ENCODE data around the gene ANKS4B. TPM values are rescaled to one million over a fixed set of nuclear protein-coding genes. Genes with fewer than 3 reads are reported as not detected.
"Not testable (repeated sequence)": the region's sequence is repeated elsewhere in the genome, so short reads cannot be mapped to it uniquely, and the experiment has no call there.

ANKS4B gene, protein sequence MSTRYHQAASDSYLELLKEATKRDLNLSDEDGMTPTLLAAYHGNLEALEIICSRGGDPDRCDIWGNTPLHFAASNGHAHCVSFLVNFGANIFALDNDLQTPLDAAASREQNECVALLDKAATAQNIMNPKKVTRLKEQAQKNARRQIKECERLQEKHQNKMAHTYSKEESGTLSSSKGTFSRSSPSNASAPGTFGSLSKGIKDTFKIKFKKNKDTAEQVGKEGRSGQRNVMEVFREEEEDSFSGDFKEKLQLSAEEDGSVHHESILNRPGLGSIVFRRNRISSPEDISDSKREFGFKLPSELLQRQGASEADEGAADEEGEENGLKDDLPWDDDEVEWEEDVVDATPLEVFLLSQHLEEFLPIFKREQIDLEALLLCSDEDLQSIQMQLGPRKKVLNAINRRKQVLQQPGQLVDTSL
- not detected in 2 replicates for total RNA-seq

DNA sequence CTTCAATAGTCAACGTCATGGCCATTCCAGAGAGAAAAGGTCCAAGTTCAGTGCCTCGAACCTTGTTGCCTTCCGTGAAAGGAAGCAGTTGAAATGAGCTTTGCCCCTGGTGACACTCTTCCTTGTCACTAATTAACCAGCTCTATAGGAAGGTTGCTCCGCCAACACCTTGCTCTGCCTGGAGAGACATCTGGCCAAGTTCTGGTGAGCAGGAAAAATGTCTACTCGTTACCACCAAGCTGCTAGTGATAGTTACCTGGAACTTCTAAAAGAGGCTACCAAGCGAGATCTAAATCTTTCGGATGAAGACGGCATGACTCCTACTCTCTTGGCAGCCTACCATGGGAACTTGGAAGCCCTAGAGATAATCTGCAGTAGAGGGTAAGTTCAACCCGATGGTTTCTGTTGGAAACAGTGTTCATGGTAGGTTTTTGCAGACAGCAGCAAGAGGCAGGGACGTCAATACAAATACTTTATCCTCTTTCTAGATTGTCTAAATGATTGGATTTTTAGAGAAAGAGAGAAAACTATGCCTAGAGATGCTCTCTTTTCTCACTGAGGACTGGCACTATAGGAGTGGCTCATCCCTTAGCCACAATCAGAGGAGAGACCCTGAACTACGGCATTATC is at the start of gene ANKS4B:
TSS of gene ANKS4B (plus strand) at position 179 of the 630 bp plus-strand sequence. CDS start at position 218, 39 bp downstream.
- DNase-seq (ENCODE audit: low read depth in 2 of 2) = no peak

DNA sequence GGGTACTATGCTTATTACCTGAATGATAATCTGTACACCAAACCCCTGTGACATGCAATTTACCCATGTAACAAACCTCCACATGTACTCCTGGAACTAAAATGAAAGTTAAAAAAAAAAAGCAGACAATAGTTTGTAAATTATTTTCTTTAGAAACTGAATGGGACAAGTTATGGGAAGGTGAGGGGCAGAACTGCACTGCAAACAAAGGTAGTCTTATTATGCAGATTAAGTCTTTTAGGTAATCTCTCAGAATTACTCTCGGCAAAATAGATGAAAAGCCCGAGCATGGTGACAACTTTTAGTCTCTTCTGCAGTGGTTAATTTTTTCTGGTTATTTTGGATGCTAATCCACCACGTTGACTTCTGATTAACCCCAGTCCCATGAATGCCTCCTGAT is 49.5 kb upstream of the ANKS4B start:
- no peak for DNase-seq (ENCODE audit: low read depth in 2 of 2)

DNA sequence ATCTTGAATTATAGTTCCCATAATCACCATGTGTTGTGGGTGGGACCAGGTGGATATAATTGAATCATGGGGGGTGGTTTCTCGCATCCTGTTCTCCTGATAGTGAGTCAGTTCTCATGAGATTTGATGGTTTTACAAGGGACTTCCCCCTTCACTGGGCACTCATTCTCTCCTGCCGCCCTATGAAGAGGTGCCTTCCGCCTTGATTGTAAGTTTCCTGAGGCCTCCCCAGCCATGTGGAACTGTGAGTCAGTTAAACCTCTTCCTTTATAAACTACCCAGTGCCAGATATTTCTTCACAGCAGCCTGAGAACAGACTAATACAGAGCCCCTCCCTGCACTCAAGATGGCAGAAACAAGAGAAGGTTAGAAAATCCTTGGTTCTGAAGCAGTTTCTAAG is 48.7 kb upstream of the ANKS4B start:
- DNase-seq (ENCODE audit: low read depth in 2 of 2) = peak in 1 of 2 donors; percentile 25

DNA sequence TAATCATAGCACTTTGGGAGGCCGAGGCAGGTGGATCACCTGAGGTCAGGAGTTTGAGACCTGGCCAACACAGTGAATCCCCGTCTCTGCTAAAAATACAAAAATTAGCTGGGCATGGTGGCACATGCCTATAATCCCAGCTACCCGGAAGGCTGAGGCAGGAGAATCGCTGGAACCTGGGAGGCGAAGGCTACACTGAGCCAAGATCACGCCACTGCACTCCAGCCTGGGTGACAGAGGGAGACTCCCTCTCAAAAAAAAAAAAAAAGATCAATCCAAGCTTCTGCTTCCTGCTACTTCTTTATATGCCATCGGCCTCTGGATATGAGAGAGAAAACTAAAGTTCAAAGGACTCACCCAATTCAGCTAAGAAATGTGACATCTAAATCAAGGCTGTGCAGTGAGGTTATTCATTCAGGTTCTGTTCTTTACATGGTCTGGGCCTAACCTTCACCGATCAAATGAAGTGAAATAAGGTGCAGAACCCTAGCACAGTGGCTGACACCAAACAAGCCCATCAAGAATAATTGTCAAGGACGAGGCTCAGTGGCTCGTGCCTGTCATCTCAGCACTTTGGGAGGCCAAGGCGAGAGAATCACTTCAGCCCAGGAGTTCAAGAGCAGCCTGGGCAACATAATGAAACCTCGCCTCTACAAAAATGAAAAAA is 47.7 kb upstream of the ANKS4B start:
- DNase-seq (ENCODE audit: low read depth in 2 of 2) = no peak

DNA sequence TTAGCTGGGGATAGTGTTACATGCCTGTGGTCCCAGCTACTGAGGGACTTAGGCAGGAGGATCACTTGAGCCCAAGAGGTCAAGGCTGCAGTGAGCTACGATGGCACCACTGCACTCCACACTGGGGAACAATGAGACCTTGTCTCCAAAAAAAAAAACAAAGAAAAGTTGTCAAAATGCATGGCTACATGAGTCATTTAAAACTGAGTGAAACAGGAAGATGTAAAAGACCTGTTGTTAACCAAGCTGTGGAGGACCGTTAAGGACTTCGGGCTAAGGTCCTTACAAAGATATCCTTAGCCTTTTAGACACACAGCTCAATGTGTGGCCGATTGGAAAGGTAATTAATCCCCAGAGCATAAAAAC is 47.2 kb upstream of the ANKS4B start:
- DNase-seq (ENCODE audit: low read depth in 2 of 2) = peak in 1 of 2 donors; percentile 5

DNA sequence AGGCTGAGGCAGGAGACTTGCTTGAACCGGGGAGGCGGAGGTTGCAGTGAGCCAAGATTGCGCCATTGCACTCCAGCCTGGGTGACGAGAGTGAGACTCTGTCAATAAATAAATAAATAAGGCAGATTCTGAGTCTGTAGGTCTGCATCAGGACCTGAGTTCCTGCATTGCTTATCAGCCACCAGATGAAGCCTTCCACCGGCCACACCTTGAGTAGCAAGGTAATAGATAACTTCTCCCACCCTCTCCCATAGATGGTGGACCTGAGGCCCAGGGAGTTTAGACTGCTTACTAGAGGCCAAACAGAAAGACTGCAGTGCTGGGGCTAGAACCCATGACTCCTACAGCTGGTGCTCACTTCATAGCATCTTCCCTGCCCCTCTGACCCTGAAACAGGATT is 44.2 kb upstream of the ANKS4B start:
- no peak for DNase-seq (ENCODE audit: low read depth in 2 of 2)

DNA sequence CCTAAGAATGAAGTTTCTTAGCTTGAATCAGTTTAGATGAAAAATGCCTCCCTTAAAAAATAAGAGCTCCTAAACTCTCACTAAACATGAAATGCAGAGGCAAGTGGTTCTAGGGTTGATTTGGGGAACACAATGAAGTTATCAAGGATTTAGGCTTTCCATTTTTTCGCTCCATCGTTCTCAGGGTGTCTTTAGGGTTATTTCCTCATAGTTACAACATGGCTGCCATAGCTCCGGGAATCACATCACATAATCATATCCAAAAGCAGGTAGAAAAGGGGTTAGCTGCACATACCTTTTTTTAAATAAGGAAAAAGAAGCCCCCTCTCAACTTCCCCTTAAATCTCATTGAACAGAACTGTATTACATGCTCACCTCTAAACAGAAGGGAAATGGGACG is 43.5 kb upstream of the ANKS4B start:
- no peak for DNase-seq (ENCODE audit: low read depth in 2 of 2)

DNA sequence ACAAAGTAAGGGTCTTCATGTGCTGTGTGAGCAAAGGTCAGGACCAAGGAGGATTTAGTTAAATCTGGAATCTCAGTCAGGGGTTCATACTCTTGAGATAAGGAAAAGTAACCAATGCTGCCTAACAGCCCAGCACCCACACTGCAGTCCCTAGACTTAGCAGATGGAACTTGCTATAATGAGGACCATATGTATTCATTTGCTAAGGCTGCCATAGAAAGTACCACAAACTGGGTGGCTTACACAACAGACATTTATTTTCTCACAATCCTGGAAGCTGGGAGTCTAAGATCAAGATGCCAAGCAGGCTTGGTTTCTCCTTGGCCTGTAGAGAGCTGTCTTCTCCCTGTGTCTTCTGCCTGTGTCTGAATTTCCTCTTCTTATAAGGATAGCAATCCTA is 42.9 kb upstream of the ANKS4B start:
- no peak for DNase-seq (ENCODE audit: low read depth in 2 of 2)

DNA sequence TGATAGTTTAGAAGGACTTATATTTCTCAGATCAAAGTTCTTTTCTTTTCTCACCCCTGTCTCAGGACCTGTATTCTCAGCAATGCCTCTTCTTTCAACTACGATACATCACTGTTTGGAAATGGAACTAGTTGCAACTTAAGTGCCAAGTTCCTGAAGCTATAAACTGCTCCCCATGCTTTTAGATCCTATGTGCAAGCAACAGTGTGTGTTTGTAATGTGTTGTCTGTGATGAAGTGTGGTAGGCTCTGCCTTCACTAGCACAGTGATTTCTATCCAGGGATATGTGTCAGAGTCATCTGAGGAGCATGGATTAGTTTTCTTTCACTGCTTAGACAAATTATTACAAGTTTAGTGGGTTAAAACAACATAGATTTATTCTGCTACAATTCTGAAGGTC is 40.5 kb upstream of the ANKS4B start:
- DNase-seq (ENCODE audit: low read depth in 2 of 2) = no peak

DNA sequence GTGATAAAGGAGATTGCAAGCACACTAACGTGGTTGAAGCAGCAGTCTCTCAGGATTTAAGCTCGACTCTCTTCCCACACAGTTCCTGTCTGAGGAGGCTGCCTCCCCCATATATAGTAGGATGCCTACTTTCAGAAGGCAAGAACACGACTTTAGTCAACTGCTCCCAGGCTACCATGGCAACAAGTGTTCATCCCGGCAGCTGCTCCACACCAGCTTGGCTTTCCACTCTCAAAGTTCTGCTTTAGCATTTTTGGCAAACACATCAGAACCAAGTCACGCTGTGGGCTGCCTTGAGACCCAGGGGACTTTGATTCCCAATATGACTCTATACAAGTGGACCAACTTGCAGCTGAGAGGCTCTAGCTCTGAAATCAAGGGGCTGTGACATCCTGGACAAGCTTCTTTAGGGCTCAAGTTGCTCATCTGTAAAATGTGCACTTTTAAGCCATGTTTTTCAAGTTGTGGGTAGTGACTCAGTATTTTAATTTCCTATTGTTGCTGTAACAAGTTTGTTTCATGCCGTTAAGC is 38.7 kb upstream of the ANKS4B start:
- no peak for DNase-seq (ENCODE audit: low read depth in 2 of 2)

DNA sequence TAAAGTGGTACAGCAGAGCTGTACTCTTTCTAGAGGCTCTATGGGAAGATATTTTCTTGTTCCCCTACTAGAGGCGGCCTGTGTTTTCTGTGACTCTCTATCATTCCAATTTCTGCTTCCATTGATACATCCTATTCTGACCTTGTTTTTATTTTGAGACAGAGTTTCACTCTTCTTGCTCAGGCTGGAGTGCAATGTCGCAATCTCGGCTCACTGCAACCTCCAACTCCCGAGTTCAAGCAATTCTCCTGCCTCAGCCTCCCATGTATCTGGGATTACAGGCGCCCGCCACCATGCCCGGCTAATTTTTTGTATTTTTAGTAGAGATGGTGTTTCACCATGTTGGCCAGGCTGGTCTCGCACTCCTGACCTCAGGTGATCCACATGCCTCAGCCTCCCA is 38.2 kb upstream of the ANKS4B start:
- DNase-seq (ENCODE audit: low read depth in 2 of 2) = not testable (repeated sequence)

DNA sequence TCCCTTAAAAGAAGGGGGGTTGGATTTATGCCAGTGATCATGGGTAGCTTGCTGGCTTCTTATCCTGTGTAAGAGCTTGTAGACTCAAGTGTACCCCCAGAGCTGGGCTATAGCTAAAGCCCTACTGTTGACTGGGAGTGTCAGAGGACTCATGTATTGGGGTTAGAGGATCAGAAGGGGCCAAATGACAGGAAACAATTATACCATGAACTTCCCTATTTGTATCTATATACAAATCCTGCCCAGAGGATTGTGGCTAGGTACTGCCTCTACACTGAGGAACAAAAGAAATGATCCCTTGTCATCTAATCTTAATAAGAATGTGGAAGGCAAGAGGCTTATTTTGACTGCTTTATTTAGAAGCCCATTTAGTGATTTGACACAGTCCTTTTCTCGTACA is 36.4 kb upstream of the ANKS4B start:
- DNase-seq (ENCODE audit: low read depth in 2 of 2) = no peak

DNA sequence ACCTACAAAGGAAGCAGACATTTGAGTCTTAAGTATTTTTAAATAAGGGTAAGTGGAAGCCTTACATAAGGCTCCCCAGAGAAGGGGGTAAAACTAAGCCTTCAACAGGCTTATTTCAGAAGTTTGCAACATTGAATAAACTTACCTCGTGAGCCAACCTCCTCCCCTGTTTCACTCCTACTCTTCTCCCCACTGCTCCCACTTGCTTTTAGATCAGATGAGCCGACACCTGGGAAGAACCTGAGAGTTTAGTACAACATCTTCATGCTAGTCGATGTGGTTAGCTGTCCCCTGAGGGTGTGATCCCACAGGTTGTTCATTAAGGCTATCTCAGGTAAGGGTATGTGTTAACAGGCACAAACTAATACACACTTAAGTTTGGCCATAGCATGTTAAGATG is 35.9 kb upstream of the ANKS4B start:
- DNase-seq (ENCODE audit: low read depth in 2 of 2) = no peak

DNA sequence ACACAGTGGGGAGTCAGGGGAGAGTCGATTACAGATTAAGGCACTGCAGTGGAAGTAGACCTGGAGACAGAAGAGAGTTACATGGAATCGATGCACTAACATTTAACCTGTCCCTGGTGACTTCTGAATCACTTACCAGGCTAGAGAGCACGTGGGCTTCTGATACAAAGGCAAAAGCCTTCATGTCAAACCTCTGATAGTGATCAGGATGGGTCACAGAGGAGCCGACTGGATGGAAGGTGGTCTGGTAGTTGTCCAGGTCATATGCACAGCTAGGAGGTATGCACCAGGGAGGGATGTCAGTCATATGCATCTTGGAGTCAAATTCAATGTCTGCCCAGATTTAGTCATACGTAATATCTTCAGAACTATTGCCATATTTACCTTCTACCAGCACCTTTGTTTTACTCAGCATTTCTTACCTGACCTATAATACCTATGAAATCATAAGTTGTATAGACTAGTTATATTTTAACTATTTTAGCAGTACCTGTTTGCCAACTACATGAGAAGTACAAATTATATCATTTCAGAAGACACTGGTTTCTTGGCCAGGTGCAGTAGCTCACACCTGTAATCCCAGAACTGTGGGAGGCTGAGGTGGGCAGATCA is 33.8 kb upstream of the ANKS4B start:
- DNase-seq (ENCODE audit: low read depth in 2 of 2) = no peak

DNA sequence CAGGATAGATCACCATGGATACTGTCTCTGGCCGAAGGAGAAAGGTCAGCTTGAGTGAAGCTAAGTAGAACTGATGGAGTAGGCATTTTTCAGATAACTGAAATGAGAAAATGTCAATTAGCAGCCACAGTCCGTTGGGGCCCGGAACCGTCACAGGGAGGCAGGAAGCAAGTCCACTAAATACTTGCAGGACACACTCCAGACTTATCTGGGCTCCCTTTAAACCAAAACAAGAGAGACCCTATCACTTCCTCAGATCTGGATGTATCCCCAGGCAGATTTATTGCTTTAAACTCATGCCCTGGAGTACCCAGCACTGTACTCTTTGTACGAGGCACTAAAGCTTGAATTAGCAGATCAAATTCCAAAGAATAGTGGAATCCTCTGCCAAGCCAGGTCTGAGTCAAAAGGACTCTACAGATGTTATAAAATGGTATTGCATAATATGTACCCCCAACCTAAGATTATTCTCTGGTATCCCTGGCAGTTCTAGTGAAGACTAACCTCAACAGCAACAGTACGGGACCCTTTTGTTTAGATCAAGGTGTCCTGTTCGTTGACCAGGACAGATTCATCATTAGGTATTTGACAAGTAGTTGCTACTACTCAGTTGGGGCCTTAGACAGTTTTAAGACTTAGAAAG is 30.2 kb upstream of the ANKS4B start:
- DNase-seq (ENCODE audit: low read depth in 2 of 2) = no peak

DNA sequence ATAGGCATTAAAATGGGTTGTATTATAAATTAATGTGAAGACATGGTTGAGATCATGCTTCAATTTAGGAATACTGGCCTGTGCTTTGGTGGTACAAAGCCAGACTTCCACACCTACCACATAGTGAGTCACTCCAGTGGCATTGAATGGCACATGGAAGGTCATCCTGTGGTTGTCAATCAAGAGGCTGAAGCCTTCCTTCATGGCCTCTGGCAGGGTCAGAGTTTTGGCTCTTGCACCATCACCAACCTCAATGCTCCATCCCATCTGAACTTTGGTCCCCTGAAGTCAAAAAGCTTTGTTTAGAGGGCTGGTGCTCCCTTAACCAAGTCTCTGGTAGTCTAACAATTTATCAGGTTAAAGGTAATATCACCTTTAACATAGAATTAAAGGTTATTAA is 28.2 kb upstream of the ANKS4B start:
- no peak for DNase-seq (ENCODE audit: low read depth in 2 of 2)

DNA sequence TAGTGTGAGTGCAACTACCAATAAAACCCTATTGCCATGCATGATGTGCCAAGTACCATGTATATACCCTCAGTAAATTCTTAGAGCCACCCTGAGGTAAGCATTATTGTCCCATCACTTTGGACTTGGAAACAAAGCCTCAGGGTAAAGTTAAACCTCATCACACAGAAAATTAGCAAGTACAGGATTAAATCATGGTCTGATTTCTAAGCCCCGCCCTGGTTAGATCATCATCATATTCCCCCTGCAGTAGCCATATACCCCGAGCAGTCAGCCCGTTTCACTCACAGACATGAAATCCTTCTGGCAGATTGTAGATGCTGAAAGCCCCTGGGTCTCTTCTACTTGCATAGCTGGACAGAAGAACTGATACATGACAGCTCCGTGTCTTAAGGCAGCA is 26.9 kb upstream of the ANKS4B start:
- DNase-seq (ENCODE audit: low read depth in 2 of 2) = no peak

DNA sequence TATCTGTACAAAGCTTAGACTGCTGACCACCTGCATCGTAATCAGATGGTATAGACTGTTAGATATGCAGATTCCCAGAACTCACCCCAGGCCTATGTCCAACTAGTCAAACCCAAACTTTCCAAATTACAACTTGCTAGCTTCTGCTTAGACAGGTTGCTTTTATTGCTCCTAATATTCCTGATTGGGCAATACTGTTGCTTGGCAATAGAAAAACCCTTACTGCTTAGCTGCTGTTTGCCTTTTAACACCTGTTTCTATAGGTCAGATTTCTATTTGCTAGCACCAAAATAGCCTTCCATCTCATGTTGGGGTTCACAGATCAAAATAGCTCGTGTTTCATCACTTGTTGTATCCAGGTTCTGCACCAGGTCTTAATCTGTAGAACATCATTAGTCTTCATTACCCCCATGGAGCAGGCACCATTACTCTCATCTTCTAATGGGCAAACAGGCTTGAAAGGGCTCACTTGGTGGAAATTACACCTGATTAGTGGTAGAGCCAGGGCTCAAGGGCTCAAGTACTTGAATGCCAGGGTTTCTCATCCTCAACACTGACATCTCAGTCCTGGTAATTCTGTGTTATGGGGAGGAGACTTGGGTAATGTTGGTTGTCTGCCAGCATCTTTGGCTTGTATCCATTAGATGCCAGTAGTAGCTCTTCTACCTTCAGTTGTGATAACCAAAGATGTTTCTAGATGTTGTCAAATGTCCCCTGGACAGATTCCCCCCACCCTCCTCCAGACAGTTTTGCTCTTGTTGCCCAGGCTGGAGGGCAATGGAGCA is 24.9 kb upstream of the ANKS4B start:
- DNase-seq (ENCODE audit: low read depth in 2 of 2) = no peak

DNA sequence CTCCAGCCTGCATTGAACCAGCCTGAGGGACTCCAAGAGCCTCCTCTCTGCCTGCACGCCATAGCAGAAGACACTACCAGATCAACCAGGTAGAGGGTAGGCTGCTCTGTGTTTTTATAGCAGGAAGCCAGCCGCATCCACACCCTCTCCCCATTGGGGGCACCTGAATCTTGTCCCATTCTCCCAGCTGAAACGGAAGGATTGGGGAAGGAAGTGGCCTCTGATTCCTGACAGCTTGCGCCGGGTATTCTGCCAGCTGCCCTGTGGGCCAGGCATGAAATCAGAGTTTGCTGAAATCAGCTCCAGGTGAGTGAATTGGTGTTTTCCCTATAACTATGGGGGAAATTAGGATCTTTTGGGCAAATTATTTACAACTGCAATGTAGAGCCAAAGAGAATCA is 22.0 kb upstream of the ANKS4B start, which contains the start of gene ZP2:
TSS of gene ZP2 (minus strand) at position 89 of the 400 bp plus-strand sequence. CDS start at position 62, 27 bp downstream.
- no peak for DNase-seq (ENCODE audit: low read depth in 2 of 2)

DNA sequence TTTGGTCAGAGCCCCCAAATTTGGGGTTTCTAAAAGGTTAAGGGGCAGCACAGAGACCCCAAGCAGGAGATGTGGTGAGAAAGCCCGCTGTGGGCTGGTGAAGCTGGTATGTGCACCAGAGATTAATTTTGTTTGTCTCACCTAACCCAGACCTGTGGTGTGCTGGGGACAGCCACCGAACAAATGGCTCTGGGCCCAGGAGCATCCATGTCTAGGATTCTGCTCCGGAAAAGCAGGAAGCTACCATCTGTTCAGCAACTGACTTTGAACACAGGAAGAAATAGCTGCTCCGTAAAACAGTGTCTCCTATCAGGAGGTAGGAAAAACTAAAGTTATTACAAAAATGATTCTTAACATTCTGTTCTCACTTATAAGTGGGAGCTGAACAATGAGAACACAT is 19.4 kb upstream of the ANKS4B start:
- no peak for DNase-seq (ENCODE audit: low read depth in 2 of 2)

DNA sequence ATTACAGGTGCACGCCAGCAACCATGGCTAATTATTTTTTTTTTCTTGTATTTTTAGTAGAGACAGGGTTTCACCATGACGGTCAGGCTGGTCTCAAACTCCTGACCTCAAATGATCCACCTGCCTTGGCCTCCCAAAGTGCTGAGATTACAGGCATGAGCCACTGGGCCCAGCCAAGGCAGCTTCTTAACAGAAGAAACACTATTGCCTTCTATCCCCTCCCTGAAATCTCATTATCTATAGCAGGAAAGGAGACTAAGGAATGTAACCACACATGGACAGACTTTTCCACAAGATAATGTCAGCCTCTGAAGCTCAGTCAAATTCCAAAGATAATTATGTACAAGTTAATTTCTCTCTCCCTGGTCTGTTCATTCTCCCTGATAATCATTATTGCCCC is 16.4 kb upstream of the ANKS4B start:
- no peak for DNase-seq (ENCODE audit: low read depth in 2 of 2)
